ENCODE measurements around the gene HOXA9.

- TF ChIP-seq POLR2A (IDR thresholded peaks at IDR 0.05) (no peak), POLR2AphosphoS5 (IDR thresholded peaks at IDR 0.05) (no peak), EP300 (IDR thresholded peaks at IDR 0.05) (no peak)
- TF ChIP-seq, protein P1, sequence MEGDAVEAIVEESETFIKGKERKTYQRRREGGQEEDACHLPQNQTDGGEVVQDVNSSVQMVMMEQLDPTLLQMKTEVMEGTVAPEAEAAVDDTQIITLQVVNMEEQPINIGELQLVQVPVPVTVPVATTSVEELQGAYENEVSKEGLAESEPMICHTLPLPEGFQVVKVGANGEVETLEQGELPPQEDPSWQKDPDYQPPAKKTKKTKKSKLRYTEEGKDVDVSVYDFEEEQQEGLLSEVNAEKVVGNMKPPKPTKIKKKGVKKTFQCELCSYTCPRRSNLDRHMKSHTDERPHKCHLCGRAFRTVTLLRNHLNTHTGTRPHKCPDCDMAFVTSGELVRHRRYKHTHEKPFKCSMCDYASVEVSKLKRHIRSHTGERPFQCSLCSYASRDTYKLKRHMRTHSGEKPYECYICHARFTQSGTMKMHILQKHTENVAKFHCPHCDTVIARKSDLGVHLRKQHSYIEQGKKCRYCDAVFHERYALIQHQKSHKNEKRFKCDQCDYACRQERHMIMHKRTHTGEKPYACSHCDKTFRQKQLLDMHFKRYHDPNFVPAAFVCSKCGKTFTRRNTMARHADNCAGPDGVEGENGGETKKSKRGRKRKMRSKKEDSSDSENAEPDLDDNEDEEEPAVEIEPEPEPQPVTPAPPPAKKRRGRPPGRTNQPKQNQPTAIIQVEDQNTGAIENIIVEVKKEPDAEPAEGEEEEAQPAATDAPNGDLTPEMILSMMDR (IDR thresholded peaks at IDR 0.05), result no peak
Measured at GRCh38 chr7:27183682-27184336, 18.5 kb upstream of the HOXA9 start.

Data from sigmoid colon (tissue), 4 donors.